HepG2 (cell line): ENCODE results near the gene DGUOK. TPM values are rescaled to one million over a fixed set of nuclear protein-coding genes. Genes with fewer than 3 reads are reported as not detected.
A peak's percentile ranks its signal among the peaks of the same experiment; 100 is the strongest.

ENCODE experiments used
- CTCF ChIP-seq: sonication (generic); formaldehyde crosslinking; IDR thresholded peaks from 2 replicates; pipeline ENCODE4 v1.5.0; 2020; ENCODE audit warnings: mild to moderate bottlenecking, missing genetic modification reagents, moderate library complexity
- ELF1 ChIP-seq: sonication (generic); formaldehyde crosslinking; IDR thresholded peaks from 2 replicates; pipeline ENCODE4 v1.4.0; 2020; ENCODE audit warnings: missing genetic modification reagents
- MTF1 ChIP-seq: sonication (generic); formaldehyde crosslinking; IDR thresholded peaks from 2 replicates; pipeline ENCODE4 v1.5.0; 2020; ENCODE audit warnings: missing genetic modification reagents
- MXI1 ChIP-seq: IDR thresholded peaks from 3 replicates; pipeline ENCODE4 v1.6.1; 2012; ENCODE audit warnings: low read depth, low read length, inconsistent platforms, borderline replicate concordance
- POLR2A ChIP-seq, 2 experiments: IDR thresholded peaks; 2 replicates each; pipeline ENCODE4 v1.6.1; 2011; ENCODE audit warnings: low read depth in 2 of 2, low read length in 2 of 2, mild to moderate bottlenecking in 1 of 2, moderate library complexity in 1 of 2; ENCODE audit not compliant: insufficient read depth in 1 of 2
- SMAD9 ChIP-seq: sonication (generic); formaldehyde crosslinking; IDR thresholded peaks from 2 replicates; pipeline ENCODE4 v1.5.1; 2020; ENCODE audit warnings: mild to moderate bottlenecking, missing genetic modification reagents
- SPEN ChIP-seq: sonication (generic); formaldehyde crosslinking; IDR thresholded peaks from 2 replicates; pipeline ENCODE4 v1.5.1; 2020; ENCODE audit warnings: low read depth, mild to moderate bottlenecking, missing genetic modification reagents
- YY1 ChIP-seq: IDR thresholded peaks from 2 replicates; pipeline ENCODE4 v1.6.1; 2011; ENCODE audit warnings: low read length, low read depth, moderate library complexity, mild to moderate bottlenecking; ENCODE audit not compliant: insufficient read depth, insufficient replicate concordance
- ZNF318 ChIP-seq: sonication (generic); formaldehyde crosslinking; IDR thresholded peaks from 2 replicates; pipeline ENCODE4 v1.4.0; 2020; ENCODE audit warnings: mild to moderate bottlenecking, missing genetic modification reagents
- ZNF337 ChIP-seq: sonication (generic); formaldehyde crosslinking; IDR thresholded peaks from 2 replicates; pipeline ENCODE4 v1.5.1; 2020; ENCODE audit warnings: missing genetic modification reagents, low read depth, mild to moderate bottlenecking, borderline replicate concordance
- ZNF609 ChIP-seq: sonication (generic); formaldehyde crosslinking; IDR thresholded peaks from 2 replicates; pipeline ENCODE4 v1.4.0; 2020; ENCODE audit warnings: mild to moderate bottlenecking, missing genetic modification reagents, borderline replicate concordance
- ZNF709 ChIP-seq: sonication (generic); formaldehyde crosslinking; IDR thresholded peaks from 2 replicates; pipeline ENCODE4 v1.5.0; 2020; ENCODE audit warnings: mild to moderate bottlenecking, missing genetic modification reagents
- polyA plus RNA-seq, 8 experiments: library from polyadenylated mRNA; depleted of rRNA in 3 of 8; stranded (reverse) in 7 of 8; unstranded in 1 of 8; fragments of >200 nt; fragmentation: Illumina TruSeq in 4 of 8; extraction: Trizol in 4 of 8; gene quantifications; 2 replicates each; pipeline versions ENCODE4 v1.2.1 to v1.2.3, GENCODE V29; 2011 to 2016; ENCODE audit warnings: low read depth in 4 of 8, missing spikeins in 1 of 8, mixed read lengths in 1 of 8; ENCODE audit not compliant: insufficient read depth in 1 of 8
- total RNA-seq, 5 experiments: library from RNA; depleted of rRNA; stranded (reverse); fragments of >200 nt; fragmentation: Illumina TruSeq; extraction: Trizol; gene quantifications; 2 replicates each; pipeline ENCODE4 v1.2.3, GENCODE V29; 2016; ENCODE audit warnings: low read depth in 1 of 5

Gene DGUOK
- total and polyA plus RNA-seq, 2 of the 13 experiments (the other 11 are each of a cell fraction or from before 2014, with no cell fraction given), result 105 to 137 TPM

- TF ChIP-seq ZNF609 (CRISPR knock-in tag) (no peak), YY1 (peak; percentile 48), ZNF318 (CRISPR knock-in tag) (no peak), MXI1 (peak; percentile 51; the same call in 1 of the 3 replicates), CTCF (CRISPR knock-in tag) (peak; percentile 41; the same call in 1 of the 2 replicates), ZNF337 (CRISPR knock-in tag) (no peak), MTF1 (no peak), ELF1 (CRISPR knock-in tag) (no peak), POLR2A (IDR thresholded peaks at IDR 0.05; ENCODE audit: insufficient read depth in 1 of 2, low read depth in 2 of 2, low read length in 2 of 2) (no peak), ZNF709 (no peak), SMAD9 (CRISPR knock-in tag) (no peak), SPEN (CRISPR knock-in tag) (no peak)
Measured at GRCh38 chr2:74002505-74003421, 76.1 kb downstream of the DGUOK start (continued).
